Astrocyte (in vitro differentiated cells and primary cell): ENCODE data around the gene MUC5AC. TPM values are rescaled to one million over a fixed set of nuclear protein-coding genes. Genes with fewer than 3 reads are reported as not detected.

Experiments used
- DNase-seq: peaks from one replicate; pipeline ENCODE4 v3.0.0-alpha.2; 2010; ENCODE audit warnings: low read depth
- FAIRE-seq: peaks from 2 replicates; lab custom pipeline; 2011; peaks lifted over from hg19 to GRCh38; lab: Jason Lieb, UNC
- H2AFZ ChIP-seq: 2 replicates; pipeline ENCODE4 v1.6.0; 2012; ENCODE audit warnings: low read depth, low read length, inconsistent platforms
- H3K27ac ChIP-seq: 2 replicates; pipeline ENCODE4 v1.5.1; 2011; ENCODE audit warnings: low read depth, low read length, inconsistent platforms
- H3K27me3 ChIP-seq: 2 replicates; pipeline ENCODE4 v1.6.0; 2011; ENCODE audit warnings: low read length, inconsistent platforms; ENCODE audit not compliant: insufficient read depth
- H3K36me3 ChIP-seq: 2 replicates; pipeline ENCODE4 v1.5.1; 2011; ENCODE audit warnings: low read length, inconsistent platforms; ENCODE audit not compliant: insufficient read depth
- H3K4me1 ChIP-seq: 2 replicates; pipeline ENCODE4 v1.5.1; 2011; ENCODE audit warnings: low read length, inconsistent platforms; ENCODE audit not compliant: insufficient read depth
- H3K4me2 ChIP-seq: 2 replicates; pipeline ENCODE4 v1.6.0; 2012; ENCODE audit warnings: low read length, inconsistent platforms
- H3K4me3 ChIP-seq: 2 replicates; pipeline ENCODE4 v1.5.1; 2011; ENCODE audit warnings: low read depth, mild to moderate bottlenecking, low read length, inconsistent platforms; ENCODE audit not compliant: insufficient read depth
- H3K79me2 ChIP-seq: 2 replicates; pipeline ENCODE4 v1.6.0; 2012; ENCODE audit warnings: mild to moderate bottlenecking, low read length, inconsistent platforms; ENCODE audit not compliant: insufficient read depth
- H3K9ac ChIP-seq: 2 replicates; pipeline ENCODE4 v1.6.0; 2012; ENCODE audit warnings: mild to moderate bottlenecking, low read length, inconsistent platforms
- H3K9me3 ChIP-seq: 2 replicates; pipeline ENCODE4 v1.5.1; 2012; ENCODE audit warnings: low read depth, mild to moderate bottlenecking, low read length, inconsistent platforms; ENCODE audit not compliant: insufficient read depth
- H4K20me1 ChIP-seq: 2 replicates; pipeline ENCODE4 v1.6.0; 2012; ENCODE audit warnings: low read length, inconsistent platforms; ENCODE audit not compliant: insufficient read depth
- H3K27ac Mint-ChIP-seq: one replicate; pipeline ENCODE4 v1.8.0; 2021; ENCODE audit warnings: mild to moderate bottlenecking, mixed read lengths; ENCODE audit not compliant: unreplicated experiment
- H3K27me3 Mint-ChIP-seq: one replicate; pipeline ENCODE4 v1.8.0; 2021; ENCODE audit warnings: low read depth, mixed read lengths; ENCODE audit not compliant: unreplicated experiment
- H3K36me3 Mint-ChIP-seq: one replicate; pipeline ENCODE4 v1.8.0; 2021; ENCODE audit warnings: low read depth, mixed read lengths; ENCODE audit not compliant: unreplicated experiment
- H3K4me1 Mint-ChIP-seq: one replicate; pipeline ENCODE4 v1.8.0; 2021; ENCODE audit warnings: low read depth, mixed read lengths; ENCODE audit not compliant: unreplicated experiment
- H3K4me3 Mint-ChIP-seq: one replicate; pipeline ENCODE4 v1.8.0; 2021; ENCODE audit warnings: mild to moderate bottlenecking, moderate library complexity, mixed read lengths; ENCODE audit not compliant: unreplicated experiment
- H3K9me3 Mint-ChIP-seq: one replicate; pipeline ENCODE4 v1.8.0; 2021; ENCODE audit warnings: mild to moderate bottlenecking, mixed read lengths; ENCODE audit not compliant: unreplicated experiment
- EZH2 ChIP-seq: IDR thresholded peaks from 2 replicates; pipeline ENCODE4 v1.6.1; 2012; ENCODE audit warnings: mild to moderate bottlenecking, low read length, inconsistent platforms; ENCODE audit not compliant: insufficient read depth
- total RNA-seq: library from RNA; stranded (reverse); gene quantifications from 2 replicates; pipeline ENCODE4 v1.2.1, GENCODE V29; 2021
- TF ChIP-seq, protein P1 (sequence below): IDR thresholded peaks from 2 replicates; pipeline ENCODE4 v1.5.1; 2011; ENCODE audit warnings: low read depth, mild to moderate bottlenecking, inconsistent platforms, low read length, moderate library complexity; ENCODE audit not compliant: insufficient read depth

Gene MUC5AC
- total RNA-seq, 1 donor from 2014 or later: not detected

DNA sequence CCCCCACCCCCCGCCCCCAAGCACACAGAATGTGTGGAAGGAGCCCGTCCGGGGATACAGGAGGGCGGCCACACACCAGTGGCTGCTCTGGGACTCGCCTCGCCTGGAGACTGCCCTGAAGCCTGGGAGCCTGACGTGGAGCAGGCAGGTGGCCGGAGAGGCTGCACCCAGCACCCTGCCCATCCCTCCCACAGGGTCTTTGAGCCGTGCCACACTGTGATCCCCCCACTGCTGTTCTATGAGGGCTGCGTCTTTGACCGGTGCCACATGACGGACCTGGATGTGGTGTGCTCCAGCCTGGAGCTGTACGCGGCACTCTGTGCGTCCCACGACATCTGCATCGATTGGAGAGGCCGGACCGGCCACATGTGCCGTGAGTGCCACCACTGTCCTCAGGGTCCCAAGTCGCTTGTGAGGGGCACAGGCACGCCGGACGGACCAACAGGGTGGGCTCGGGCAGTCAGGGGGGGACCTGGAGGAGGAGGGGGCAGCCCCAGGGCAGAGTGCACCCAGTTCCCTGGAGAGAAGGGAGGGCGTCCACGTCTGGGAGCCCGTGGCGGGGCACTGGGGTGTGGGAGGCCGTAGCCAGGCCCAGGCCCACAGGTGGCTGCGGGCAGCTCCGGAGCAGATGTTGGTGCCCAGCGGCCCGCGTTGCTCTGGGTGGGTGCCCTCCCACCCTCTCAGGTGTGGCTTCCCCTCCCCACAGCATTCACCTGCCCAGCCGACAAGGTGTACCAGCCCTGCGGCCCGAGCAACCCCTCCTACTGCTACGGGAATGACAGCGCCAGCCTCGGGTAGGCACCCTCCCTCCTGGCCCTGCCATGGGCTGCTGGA is 38.1 kb downstream of the MUC5AC start:
- no peaks in the 10 kb centered on the region for H3K36me3 ChIP-seq
- DNase-seq (no peak), FAIRE-seq (no peak)
- H3K27me3 Mint-ChIP-seq: peaks cover 10% of the 10 kb centered on the region
- H3K27me3 ChIP-seq: no peaks in the 10 kb centered on the region
- H3K4me2 ChIP-seq: no peak overlapping the region
- no peak overlapping the region for H3K4me3 Mint-ChIP-seq
- no peak for TF ChIP-seq EZH2
- TF ChIP-seq, protein P1, sequence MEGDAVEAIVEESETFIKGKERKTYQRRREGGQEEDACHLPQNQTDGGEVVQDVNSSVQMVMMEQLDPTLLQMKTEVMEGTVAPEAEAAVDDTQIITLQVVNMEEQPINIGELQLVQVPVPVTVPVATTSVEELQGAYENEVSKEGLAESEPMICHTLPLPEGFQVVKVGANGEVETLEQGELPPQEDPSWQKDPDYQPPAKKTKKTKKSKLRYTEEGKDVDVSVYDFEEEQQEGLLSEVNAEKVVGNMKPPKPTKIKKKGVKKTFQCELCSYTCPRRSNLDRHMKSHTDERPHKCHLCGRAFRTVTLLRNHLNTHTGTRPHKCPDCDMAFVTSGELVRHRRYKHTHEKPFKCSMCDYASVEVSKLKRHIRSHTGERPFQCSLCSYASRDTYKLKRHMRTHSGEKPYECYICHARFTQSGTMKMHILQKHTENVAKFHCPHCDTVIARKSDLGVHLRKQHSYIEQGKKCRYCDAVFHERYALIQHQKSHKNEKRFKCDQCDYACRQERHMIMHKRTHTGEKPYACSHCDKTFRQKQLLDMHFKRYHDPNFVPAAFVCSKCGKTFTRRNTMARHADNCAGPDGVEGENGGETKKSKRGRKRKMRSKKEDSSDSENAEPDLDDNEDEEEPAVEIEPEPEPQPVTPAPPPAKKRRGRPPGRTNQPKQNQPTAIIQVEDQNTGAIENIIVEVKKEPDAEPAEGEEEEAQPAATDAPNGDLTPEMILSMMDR: no peak
- no peaks in the 10 kb centered on the region for H3K9me3 ChIP-seq
- no peak overlapping the region for H2AFZ ChIP-seq
- no peak overlapping the region for H3K4me3 ChIP-seq
- H3K36me3 Mint-ChIP-seq: peaks cover 2% of the 10 kb centered on the region
- H3K9ac ChIP-seq: no peak overlapping the region
- no peaks in the 10 kb centered on the region for H4K20me1 ChIP-seq
- H3K79me2 ChIP-seq: no peaks in the 10 kb centered on the region
- H3K4me1 Mint-ChIP-seq: no peaks in the 10 kb centered on the region
- H3K27ac Mint-ChIP-seq: no peak overlapping the region
- no peak overlapping the region for H3K27ac ChIP-seq
- H3K9me3 Mint-ChIP-seq: peaks cover 5% of the 10 kb centered on the region
- H3K4me1 ChIP-seq: no peaks in the 10 kb centered on the region

DNA sequence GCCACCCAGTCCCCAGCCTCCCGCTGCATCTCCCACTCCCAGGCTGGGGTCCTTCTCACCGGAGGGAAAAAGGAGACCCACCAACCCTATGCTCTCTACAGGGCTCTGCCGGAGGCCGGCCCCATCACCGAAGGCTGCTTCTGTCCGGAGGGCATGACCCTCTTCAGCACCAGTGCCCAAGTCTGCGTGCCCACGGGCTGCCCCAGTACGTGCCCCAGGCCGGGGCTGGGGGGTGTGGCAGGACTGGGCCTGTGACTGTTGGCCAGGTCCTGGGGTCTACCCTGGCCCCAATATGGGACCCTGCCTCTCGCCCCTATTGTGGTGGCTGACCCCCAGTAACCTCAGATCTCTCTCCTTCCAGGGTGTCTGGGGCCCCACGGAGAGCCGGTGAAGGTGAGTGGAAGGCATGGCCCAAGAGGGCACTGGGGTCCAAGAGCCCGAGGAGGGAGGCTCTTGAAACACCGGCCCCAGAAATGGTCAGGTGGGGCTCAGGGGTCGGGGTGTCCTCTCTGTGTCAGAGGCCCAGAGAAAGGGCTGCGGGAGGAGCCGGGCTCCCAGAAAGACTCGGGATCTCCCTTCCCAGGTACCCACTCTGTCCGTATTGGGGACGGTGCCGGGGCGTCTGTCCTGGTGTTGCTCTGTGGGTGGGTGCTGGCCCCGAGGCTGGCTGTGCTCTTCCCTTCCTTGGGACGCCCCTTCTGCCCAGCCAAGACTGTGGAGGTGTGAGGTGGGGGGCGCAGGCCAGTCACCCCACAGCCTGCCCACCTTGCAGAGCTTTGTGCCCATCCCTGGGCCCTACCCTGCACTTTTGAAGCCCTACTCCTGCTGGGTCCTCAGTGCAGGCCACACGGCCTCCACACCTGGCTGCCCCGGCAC is 39.0 kb downstream of the MUC5AC start:
- H4K20me1 ChIP-seq: no peaks in the 10 kb centered on the region
- Mint-ChIP-seq H3K4me1 (no peaks in the 10 kb centered on the region), H3K27me3 (peaks cover 10% of the 10 kb centered on the region), H3K9me3 (peaks cover 5% of the 10 kb centered on the region), H3K4me3 (no peak overlapping the region), H3K36me3 (peaks cover 2% of the 10 kb centered on the region), H3K27ac (no peak overlapping the region)
- no peaks in the 10 kb centered on the region for H3K27me3 ChIP-seq
- no peaks in the 10 kb centered on the region for H3K36me3 ChIP-seq
- no peak overlapping the region for H3K9ac ChIP-seq
- H3K4me3 ChIP-seq: no peak overlapping the region
- no peak overlapping the region for H3K27ac ChIP-seq
- TF ChIP-seq EZH2: no peak
- TF ChIP-seq, protein P1: no peak
- H3K4me1 ChIP-seq: no peaks in the 10 kb centered on the region
- no peak overlapping the region for H2AFZ ChIP-seq
- FAIRE-seq (no peak), DNase-seq (no peak)
- H3K4me2 ChIP-seq: no peak overlapping the region
- no peaks in the 10 kb centered on the region for H3K9me3 ChIP-seq
- no peaks in the 10 kb centered on the region for H3K79me2 ChIP-seq
